Measurements from ENCODE around the gene AFAP1L1.
A peak's percentile ranks its signal among the peaks of the same experiment; 100 is the strongest.

Gene AFAP1L1

GRCh38 chr5:149246906-149247305, 24.8 kb upstream of the AFAP1L1 start:
- no peaks in the 10 kb centered on the region for H3K4me1 ChIP-seq (ENCODE audit: control insufficient read depth, insufficient read depth, low read length)
- TF ChIP-seq ZNF292 (tag by site-specific recombination; IDR thresholded peaks at IDR 0.05; ENCODE audit: borderline replicate concordance, low read depth), result no peak
- no peak for TF ChIP-seq ZNF600 (tag by site-specific recombination; IDR thresholded peaks at IDR 0.05)
- no peak for TF ChIP-seq ZBTB26 (tag by site-specific recombination; optimal IDR thresholded peaks at IDR 0.05)
- TF ChIP-seq GLI4 (tag by site-specific recombination; IDR thresholded peaks at IDR 0.05), result no peak
- no peak for TF ChIP-seq ZNF76 (tag by site-specific recombination; IDR thresholded peaks at IDR 0.05; ENCODE audit: borderline replicate concordance, low read depth)
- TF ChIP-seq ZNF10 (tag by site-specific recombination; IDR thresholded peaks at IDR 0.05), result no peak
- TF ChIP-seq PRDM10 (tag by site-specific recombination; IDR thresholded peaks at IDR 0.05), result no peak
- TF ChIP-seq ZNF146 (tag by site-specific recombination; IDR thresholded peaks at IDR 0.05), result peak; percentile 52; the same call in 1 of the 2 replicates
- no peak for TF ChIP-seq ZNF830 (tag by site-specific recombination; IDR thresholded peaks at IDR 0.05; ENCODE audit: low read depth)
- no peak for TF ChIP-seq KLF1 (tag by site-specific recombination; IDR thresholded peaks at IDR 0.05)
- no peak for TF ChIP-seq ZSCAN23 (tag by site-specific recombination; IDR thresholded peaks at IDR 0.05)
- no peak for TF ChIP-seq ZNF23 (tag by site-specific recombination; IDR thresholded peaks at IDR 0.05; ENCODE audit: borderline replicate concordance)
- TF ChIP-seq ZNF2 (tag by site-specific recombination; IDR thresholded peaks at IDR 0.05), result no peak
- 0 out of 2 replicates have a peak, but pooled peaks have one; percentile 25 for TF ChIP-seq ZNF140 (tag by site-specific recombination; IDR thresholded peaks at IDR 0.05)
- H3K27ac ChIP-seq (ENCODE audit: extremely low read depth, low read depth, low read length), result no peak overlapping the region
- H3K4me3 ChIP-seq (ENCODE audit: low read depth, low read length), result no peak overlapping the region
- ChIA-PET POLR2A (no interaction called here), CTCF (interaction anchor here (0.9 to 1.2 kb wide), 2 partner anchors 22 to 105 kb away, joined by 4 read pairs; partner anchors contain the start of gene ABLIM3)
- H3K36me3 ChIP-seq (ENCODE audit: control insufficient read depth in 2 of 2, insufficient read depth in 1 of 2, low read length in 2 of 2), result no peaks in the 10 kb centered on the region
- H3K9me3 ChIP-seq (ENCODE audit: control insufficient read depth, insufficient read depth, low read depth, low read length), result no peaks in the 10 kb centered on the region

GRCh38 chr5:149247726-149248125, 23.9 kb upstream of the AFAP1L1 start:
- Histone ChIP-seq H3K4me1 (ENCODE audit: control insufficient read depth, insufficient read depth, low read length) (no peaks in the 10 kb centered on the region), H3K4me3 (ENCODE audit: low read depth, low read length) (no peak overlapping the region), H3K36me3 (ENCODE audit: control insufficient read depth in 2 of 2, insufficient read depth in 1 of 2, low read length in 2 of 2) (no peaks in the 10 kb centered on the region), H3K9me3 (ENCODE audit: control insufficient read depth, insufficient read depth, low read depth, low read length) (no peaks in the 10 kb centered on the region), H3K27ac (ENCODE audit: extremely low read depth, low read depth, low read length) (no peak overlapping the region)
- ChIA-PET CTCF (interaction anchor here (0.9 to 1.4 kb wide), 3 partner anchors 16 to 133 kb away, joined by 3 to 6 read pairs (median 3); no protein-coding TSS in a partner anchor), POLR2A (no interaction called here)
- no peak for TF ChIP-seq ZSCAN5A (tag by site-specific recombination; IDR thresholded peaks at IDR 0.05)
- no peak for TF ChIP-seq ZNF571 (tag by site-specific recombination; IDR thresholded peaks at IDR 0.05)
- TF ChIP-seq ZNF621 (tag by site-specific recombination; IDR thresholded peaks at IDR 0.05), result no peak
- TF ChIP-seq ZBTB48 (tag by site-specific recombination; IDR thresholded peaks at IDR 0.05), result no peak
- TF ChIP-seq ZNF157 (tag by site-specific recombination; IDR thresholded peaks at IDR 0.05), result no peak
- no peak for TF ChIP-seq ZNF670 (tag by site-specific recombination; IDR thresholded peaks at IDR 0.05; ENCODE audit: low read depth)
- no peak for TF ChIP-seq SP7 (tag by site-specific recombination; IDR thresholded peaks at IDR 0.05)

Measured in HEK293 (cell line).